Measurements from ENCODE around the gene RNF225. TPM values are rescaled to one million over a fixed set of nuclear protein-coding genes. Genes with fewer than 3 reads are reported as not detected.
"Not testable (repeated sequence)": the region's sequence is repeated elsewhere in the genome, so short reads cannot be mapped to it uniquely, and the experiment has no call there.

Gene RNF225
- not detected in 2 replicates for total RNA-seq

- no peak for DNase-seq
Observed at GRCh38 chr19:58395220-58395978, at the start of gene RNF225. TSS of gene RNF225 (plus strand) at chr19:58395656. CDS start at chr19:58396090, 434 bp downstream.

GRCh38 chr19:58346961-58347929 lies 48.2 kb upstream of the RNF225 start:
- peak; percentile 13 for DNase-seq

GRCh38 chr19:58348080-58348479 lies 47.4 kb upstream of the RNF225 start:
- DNase-seq = not testable (repeated sequence)

- no peak for DNase-seq
Observed at GRCh38 chr19:58349590-58349989, 45.9 kb upstream of the RNF225 start.

GRCh38 chr19:58350001-58350861 lies 45.2 kb upstream of the RNF225 start:
- peak; percentile 41 for DNase-seq

GRCh38 chr19:58350871-58351557 lies 44.4 kb upstream of the RNF225 start:
- no peak for DNase-seq

- no peak for DNase-seq
Observed at GRCh38 chr19:58351558-58351878, 43.9 kb upstream of the RNF225 start.

- DNase-seq = no peak
Observed at GRCh38 chr19:58351990-58352755, 43.3 kb upstream of the RNF225 start.

- DNase-seq = no peak
Observed at GRCh38 chr19:58352760-58353671, 42.4 kb upstream of the RNF225 start, which contains the start of gene A1BG. TSS of gene A1BG (minus strand) at chr19:58353492. CDS start at chr19:58353437, 55 bp downstream.

GRCh38 chr19:58353717-58354477 lies 41.6 kb upstream of the RNF225 start:
- no peak for DNase-seq

- no peak for DNase-seq
Observed at GRCh38 chr19:58354478-58355030, 40.9 kb upstream of the RNF225 start.

- DNase-seq = no peak
Observed at GRCh38 chr19:58355215-58355796, 40.1 kb upstream of the RNF225 start.

GRCh38 chr19:58355908-58356765 lies 39.3 kb upstream of the RNF225 start:
- DNase-seq = peak; percentile 53

- no peak for DNase-seq
Observed at GRCh38 chr19:58356766-58357480, 38.5 kb upstream of the RNF225 start.

GRCh38 chr19:58357481-58358145 lies 37.8 kb upstream of the RNF225 start:
- DNase-seq = no peak

- peak; percentile 69 for DNase-seq
Observed at GRCh38 chr19:58361900-58362271, 33.6 kb upstream of the RNF225 start.

All from dermis blood vessel endothelial cell (primary cell).